ENCODE results near the gene WASF3.

WASF3 gene

GRCh38 chr13:26660766-26661165 is 103.3 kb downstream of the WASF3 start:
- TF ChIP-seq CTCF (IDR thresholded peaks at IDR 0.05; ENCODE audit: low read depth, low read length): no peak
- no peak overlapping the region for H3K4me3 ChIP-seq (ENCODE audit: low read depth, low read length)
- in situ Hi-C loops (cut with HindIII; ENCODE audit: low sequenced_read_pairs): no loop called here
- DNase-seq (ENCODE audit: low read depth, low spot score): no peak

GRCh38 chr13:26663791-26664190 is 106.3 kb downstream of the WASF3 start:
- no peak for DNase-seq (ENCODE audit: low read depth, low spot score)
- in situ Hi-C loops (cut with HindIII; ENCODE audit: low sequenced_read_pairs): no loop called here
- TF ChIP-seq CTCF (IDR thresholded peaks at IDR 0.05; ENCODE audit: low read depth, low read length): no peak
- H3K4me3 ChIP-seq (ENCODE audit: low read depth, low read length): no peak overlapping the region

- in situ Hi-C loops (cut with HindIII; ENCODE audit: low sequenced_read_pairs): no loop called here
- DNase-seq (ENCODE audit: low read depth, low spot score): no peak
Observed at GRCh38 chr13:26664286-26664685, 106.8 kb downstream of the WASF3 start.

GRCh38 chr13:26664876-26665275 is 107.4 kb downstream of the WASF3 start:
- H3K4me3 ChIP-seq (ENCODE audit: low read depth, low read length): no peak overlapping the region
- DNase-seq (ENCODE audit: low read depth, low spot score): no peak
- no peak for TF ChIP-seq CTCF (IDR thresholded peaks at IDR 0.05; ENCODE audit: low read depth, low read length)
- in situ Hi-C loops (cut with HindIII; ENCODE audit: low sequenced_read_pairs): no loop called here

More at GRCh38 chr13:26664286-26664685, 106.8 kb downstream of the WASF3 start:
- no peak overlapping the region for H3K4me3 ChIP-seq (ENCODE audit: low read depth, low read length)
- no peak for TF ChIP-seq CTCF (IDR thresholded peaks at IDR 0.05; ENCODE audit: low read depth, low read length)

GRCh38 chr13:26668357-26669146 is 111.1 kb downstream of the WASF3 start:
- no peak for DNase-seq (ENCODE audit: low read depth, low spot score)
- H3K4me3 ChIP-seq (ENCODE audit: low read depth, low read length): no peak overlapping the region
- in situ Hi-C loops (cut with HindIII; ENCODE audit: low sequenced_read_pairs): no loop called here
- no peak for TF ChIP-seq CTCF (IDR thresholded peaks at IDR 0.05; ENCODE audit: low read depth, low read length)

GRCh38 chr13:26673890-26674289 is 116.4 kb downstream of the WASF3 start:
- in situ Hi-C loops (cut with HindIII; ENCODE audit: low sequenced_read_pairs): no loop called here
- TF ChIP-seq CTCF (IDR thresholded peaks at IDR 0.05; ENCODE audit: low read depth, low read length): no peak
- no peak for DNase-seq (ENCODE audit: low read depth, low spot score)
- no peak overlapping the region for H3K4me3 ChIP-seq (ENCODE audit: low read depth, low read length)

All from astrocyte of the spinal cord (primary cell).